ENCODE results near the gene DMRTA1.

- TF ChIP-seq EP300 (IDR thresholded peaks at IDR 0.05) = no peak
- no peak for TF ChIP-seq CTCF (IDR thresholded peaks at IDR 0.05)
Measured at GRCh38 chr9:22446589-22446949, at the start of gene DMRTA1.
